DND-41 (cell line): ENCODE data around the gene CD151.

Source experiments
- ATAC-seq: fragments of 200-7000 bp; cut with Tn5 transposase; 3 replicates; pipeline ENCODE4 v1.9.1; 2021; ENCODE audit warnings: low read depth; ENCODE audit not compliant: insufficient read depth
- DNase-seq: peaks from one replicate; pipeline ENCODE4 v3.0.0-alpha.2; 2020
- H2AFZ ChIP-seq: 2 replicates; pipeline ENCODE4 v1.6.0; 2012; ENCODE audit warnings: low read depth, low read length
- H3K27ac ChIP-seq: 2 replicates; pipeline ENCODE4 v1.5.1; 2012; ENCODE audit warnings: low read length, inconsistent platforms
- H3K27me3 ChIP-seq: fragments of 200-600 bp; sonication (generic); 2 replicates; pipeline ENCODE4 v1.6.0; 2012; ENCODE audit warnings: low read length, mild to moderate bottlenecking, inconsistent platforms; ENCODE audit not compliant: insufficient read depth, poor library complexity
- H3K36me3 ChIP-seq: 2 replicates; pipeline ENCODE4 v1.5.1; 2012; ENCODE audit warnings: low read length, inconsistent platforms; ENCODE audit not compliant: insufficient read depth
- H3K4me1 ChIP-seq: 2 replicates; pipeline ENCODE4 v1.5.1; 2012; ENCODE audit warnings: mild to moderate bottlenecking, low read length; ENCODE audit not compliant: insufficient read depth
- H3K4me2 ChIP-seq: 2 replicates; pipeline ENCODE4 v1.6.0; 2012; ENCODE audit warnings: mild to moderate bottlenecking, moderate library complexity, low read length, inconsistent platforms; ENCODE audit not compliant: insufficient read depth
- H3K4me3 ChIP-seq, 2 experiments: fragments of 200-600 bp in 1 of 2; shearing (Covaris generic) in 1 of 2; 2 replicates each; pipeline ENCODE4 v1.5.1; 2012 to 2016; ENCODE audit warnings: inconsistent platforms in 2 of 2, low read length in 2 of 2, mild to moderate bottlenecking in 2 of 2, low read depth in 1 of 2, moderate library complexity in 1 of 2
- H3K79me2 ChIP-seq: 2 replicates; pipeline ENCODE4 v1.6.0; 2012; ENCODE audit warnings: low read length, inconsistent platforms; ENCODE audit not compliant: insufficient read depth
- H3K9ac ChIP-seq: 2 replicates; pipeline ENCODE4 v1.6.0; 2012; ENCODE audit warnings: low read depth, mild to moderate bottlenecking, inconsistent platforms, low read length, moderate library complexity
- H3K9me3 ChIP-seq: 2 replicates; pipeline ENCODE4 v1.5.1; 2012; ENCODE audit warnings: low read length, moderate library complexity, mild to moderate bottlenecking, inconsistent platforms; ENCODE audit not compliant: insufficient read depth, severe bottlenecking
- H4K20me1 ChIP-seq: 2 replicates; pipeline ENCODE4 v1.6.0; 2012; ENCODE audit warnings: low read length; ENCODE audit not compliant: insufficient read depth
- CTCF ChIP-seq: IDR thresholded peaks from 2 replicates; pipeline ENCODE4 v1.5.1; 2012; ENCODE audit warnings: borderline replicate concordance, low read length, moderate library complexity, mild to moderate bottlenecking; ENCODE audit not compliant: poor library complexity, severe bottlenecking; ENCODE audit errors: extremely low read depth
- EZH2 ChIP-seq: IDR thresholded peaks from 3 replicates; pipeline ENCODE4 v1.6.1; 2012; ENCODE audit warnings: borderline replicate concordance, low read depth, mild to moderate bottlenecking, moderate library complexity, low read length, inconsistent platforms; ENCODE audit not compliant: severe bottlenecking

The CD151 gene

GRCh38 chr11:802693-803466 is 29.9 kb upstream of the CD151 start:
- Histone ChIP-seq H3K36me3 (peaks cover 53% of the 10 kb centered on the region), H3K4me2 (peak overlapping the region; percentile 93), H2AFZ (no peak overlapping the region), H3K9ac (peak overlapping the region; percentile 85), H3K9me3 (no peaks in the 10 kb centered on the region), H3K27me3 (no peaks in the 10 kb centered on the region), H3K4me3 (peak overlapping the region in 1 of 2 experiments; percentile 65; a peak in 2 of 4 replicates), H3K79me2 (peaks cover 41% of the 10 kb centered on the region), H4K20me1 (peaks cover 47% of the 10 kb centered on the region), H3K4me1 (peaks cover 54% of the 10 kb centered on the region), H3K27ac (peak overlapping the region; percentile 21; the same call in 1 of the 2 replicates)
- TF ChIP-seq CTCF (no peak), EZH2 (no peak)
- DNase-seq (no peak), ATAC-seq (no peak)

- no peaks in the 10 kb centered on the region for H3K9me3 ChIP-seq
- DNase-seq, result no peak
- H3K36me3 ChIP-seq, result peaks cover 53% of the 10 kb centered on the region
- no peaks in the 10 kb centered on the region for H3K27me3 ChIP-seq
- H3K4me3 ChIP-seq, result peak overlapping the region; percentile 55 to 65; a peak in 3 of 4 replicates
- H2AFZ ChIP-seq, result no peak overlapping the region
- H4K20me1 ChIP-seq, result peaks cover 45% of the 10 kb centered on the region
- H3K27ac ChIP-seq, result peak overlapping the region; percentile 69; the same call in 1 of the 2 replicates
- ATAC-seq, result no peak
- peak overlapping the region; percentile 93 for H3K4me2 ChIP-seq
- TF ChIP-seq EZH2 (no peak), CTCF (no peak)
- peaks cover 55% of the 10 kb centered on the region for H3K4me1 ChIP-seq
- peaks cover 46% of the 10 kb centered on the region for H3K79me2 ChIP-seq
- peak overlapping the region; percentile 85 for H3K9ac ChIP-seq
Observed at GRCh38 chr11:803467-803742, 29.3 kb upstream of the CD151 start.

DNA sequence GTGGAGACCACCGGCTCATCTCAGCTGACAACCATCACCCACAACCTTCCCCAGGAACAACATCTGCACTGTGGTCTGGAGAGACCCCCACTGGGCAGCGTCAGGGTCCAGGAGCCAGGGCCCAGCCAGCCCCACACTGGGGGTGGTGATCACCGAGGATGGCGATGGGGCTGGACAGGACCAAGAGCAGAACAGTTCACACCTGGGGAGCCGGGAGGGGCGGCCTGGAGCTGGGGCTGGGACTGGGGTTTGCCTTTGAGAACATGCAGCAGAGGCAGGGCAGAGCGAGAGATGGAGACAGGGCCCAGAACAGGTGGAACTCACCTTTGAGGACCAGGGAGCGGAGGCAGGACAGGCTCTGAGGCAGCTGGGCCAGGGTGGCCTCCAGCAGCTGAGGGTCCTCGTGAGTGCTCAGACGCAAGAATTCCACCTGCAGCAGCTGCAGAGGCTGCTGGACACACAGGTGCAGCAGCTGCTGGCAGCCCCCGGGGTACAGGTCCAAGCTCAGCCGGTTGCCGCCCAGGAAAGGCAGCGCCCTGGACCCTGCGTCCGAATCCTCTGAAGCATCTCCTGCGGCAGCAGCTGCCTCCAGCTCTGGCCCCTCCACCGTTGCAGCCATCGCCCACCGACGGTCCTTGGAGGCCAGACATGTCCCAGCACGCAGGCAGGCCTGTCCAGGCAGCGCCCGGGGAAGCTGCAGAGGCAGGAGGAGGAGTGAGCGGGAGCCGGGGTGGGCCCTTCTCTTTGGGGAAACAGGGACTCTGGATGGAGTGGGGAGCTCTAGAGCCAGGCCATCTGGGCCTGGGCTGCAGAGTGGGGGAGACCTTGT is 28.8 kb upstream of the CD151 start:
- Histone ChIP-seq H3K4me1 (peaks cover 56% of the 10 kb centered on the region), H3K27ac (peak overlapping the region; percentile 69), H3K9ac (peak overlapping the region; percentile 85)

More for the DNA sequence above, 28.8 kb upstream of the CD151 start:
- Histone ChIP-seq H3K79me2 (peaks cover 52% of the 10 kb centered on the region), H3K9me3 (no peaks in the 10 kb centered on the region), H2AFZ (peak overlapping the region; percentile 75; the same call in 1 of the 2 replicates), H3K4me3 (peak overlapping the region; percentile 55 to 65), H3K4me2 (peak overlapping the region; percentile 93), H3K27me3 (no peaks in the 10 kb centered on the region), H3K36me3 (peaks cover 52% of the 10 kb centered on the region), H4K20me1 (peaks cover 44% of the 10 kb centered on the region)
- DNase-seq (peak; percentile 53), ATAC-seq (0 out of 3 replicates have a peak, but pooled peaks have one; percentile 5)
- TF ChIP-seq EZH2 (no peak), CTCF (no peak)
